GM21528 (cell line): ENCODE data around the gene NES.
"Not testable (repeated sequence)": the region's sequence is repeated elsewhere in the genome, so short reads cannot be mapped to it uniquely, and the experiment has no call there.

Source experiments
- ATAC-seq: cut with Tn5 transposase; IDR thresholded peaks from one replicate; pipeline ENCODE4 v1.9.1; 2021; ENCODE audit warnings: mild to moderate bottlenecking, moderate library complexity; ENCODE audit not compliant: unreplicated experiment, low FRiP score

NES gene

DNA sequence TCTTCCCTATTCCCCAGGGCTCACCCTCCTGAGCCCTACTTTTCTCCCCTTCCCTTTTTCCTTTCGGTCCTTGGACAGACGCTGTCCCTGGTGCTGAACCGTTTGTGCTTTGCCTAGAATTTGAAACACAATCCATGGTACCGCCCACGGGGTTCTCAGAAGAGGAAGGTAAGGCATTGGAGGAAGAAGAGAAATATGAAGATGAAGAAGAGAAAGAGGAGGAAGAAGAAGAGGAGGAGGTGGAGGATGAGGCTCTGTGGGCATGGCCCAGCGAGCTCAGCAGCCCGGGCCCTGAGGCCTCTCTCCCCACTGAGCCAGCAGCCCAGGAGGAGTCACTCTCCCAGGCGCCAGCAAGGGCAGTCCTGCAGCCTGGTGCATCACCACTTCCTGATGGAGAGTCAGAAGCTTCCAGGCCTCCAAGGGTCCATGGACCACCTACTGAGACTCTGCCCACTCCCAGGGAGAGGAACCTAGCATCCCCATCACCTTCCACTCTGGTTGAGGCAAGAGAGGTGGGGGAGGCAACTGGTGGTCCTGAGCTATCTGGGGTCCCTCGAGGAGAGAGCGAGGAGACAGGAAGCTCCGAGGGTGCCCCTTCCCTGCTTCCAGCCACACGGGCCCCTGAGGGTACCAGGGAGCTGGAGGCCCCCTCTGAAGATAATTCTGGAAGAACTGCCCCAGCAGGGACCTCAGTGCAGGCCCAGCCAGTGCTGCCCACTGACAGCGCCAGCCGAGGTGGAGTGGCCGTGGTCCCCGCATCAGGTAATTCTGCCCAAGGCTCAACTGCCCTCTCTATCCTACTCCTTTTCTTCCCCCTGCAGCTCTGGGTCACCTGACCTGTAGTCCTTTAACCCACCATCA is 24.8 kb downstream of the NES start:
- no peak for ATAC-seq

DNA sequence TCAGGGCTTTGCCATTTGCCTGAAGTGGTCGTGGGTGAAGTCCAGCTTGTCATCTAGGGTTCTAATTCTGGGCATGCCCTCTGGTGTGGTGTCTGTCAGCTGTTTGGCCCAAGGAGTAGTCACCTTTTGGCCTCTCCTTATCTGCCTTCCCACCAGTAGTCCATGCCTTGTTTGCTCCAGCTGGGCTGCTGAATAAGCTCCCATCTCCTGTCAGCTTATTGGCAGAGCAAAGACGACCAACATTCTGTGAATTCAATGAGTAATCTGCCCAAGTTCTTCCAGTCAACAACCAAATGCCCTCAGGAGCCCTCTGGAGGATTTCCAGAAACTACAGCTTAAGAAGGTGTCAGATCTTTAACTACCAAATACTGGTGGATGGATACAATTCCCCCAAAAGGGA is 28.3 kb downstream of the NES start:
- ATAC-seq, result no peak

DNA sequence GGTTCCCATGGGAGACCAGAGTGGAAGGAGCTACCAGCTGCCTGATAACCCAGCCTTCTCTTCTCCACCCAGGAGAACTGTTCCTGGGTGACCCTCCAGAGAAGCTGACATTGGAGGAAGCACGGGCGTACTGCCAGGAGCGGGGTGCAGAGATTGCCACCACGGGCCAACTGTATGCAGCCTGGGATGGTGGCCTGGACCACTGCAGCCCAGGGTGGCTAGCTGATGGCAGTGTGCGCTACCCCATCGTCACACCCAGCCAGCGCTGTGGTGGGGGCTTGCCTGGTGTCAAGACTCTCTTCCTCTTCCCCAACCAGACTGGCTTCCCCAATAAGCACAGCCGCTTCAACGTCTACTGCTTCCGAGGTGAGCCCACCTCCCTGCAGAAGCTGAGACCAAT is 28.7 kb downstream of the NES start:
- no peak for ATAC-seq

DNA sequence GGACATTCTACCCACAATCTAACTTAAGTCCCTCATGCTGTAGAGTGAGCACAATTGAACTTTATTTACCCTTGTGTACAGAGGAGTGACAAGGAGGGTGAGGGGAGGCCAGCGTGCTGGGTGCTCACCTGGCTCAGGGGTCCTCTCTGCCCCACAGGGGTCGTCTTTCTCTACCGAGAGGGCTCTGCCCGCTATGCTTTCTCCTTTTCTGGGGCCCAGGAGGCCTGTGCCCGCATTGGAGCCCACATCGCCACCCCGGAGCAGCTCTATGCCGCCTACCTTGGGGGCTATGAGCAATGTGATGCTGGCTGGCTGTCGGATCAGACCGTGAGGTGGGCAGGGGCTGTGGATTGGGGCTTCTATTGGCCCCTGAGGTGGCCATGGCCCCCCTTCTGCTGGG is 29.9 kb downstream of the NES start:
- no peak for ATAC-seq

DNA sequence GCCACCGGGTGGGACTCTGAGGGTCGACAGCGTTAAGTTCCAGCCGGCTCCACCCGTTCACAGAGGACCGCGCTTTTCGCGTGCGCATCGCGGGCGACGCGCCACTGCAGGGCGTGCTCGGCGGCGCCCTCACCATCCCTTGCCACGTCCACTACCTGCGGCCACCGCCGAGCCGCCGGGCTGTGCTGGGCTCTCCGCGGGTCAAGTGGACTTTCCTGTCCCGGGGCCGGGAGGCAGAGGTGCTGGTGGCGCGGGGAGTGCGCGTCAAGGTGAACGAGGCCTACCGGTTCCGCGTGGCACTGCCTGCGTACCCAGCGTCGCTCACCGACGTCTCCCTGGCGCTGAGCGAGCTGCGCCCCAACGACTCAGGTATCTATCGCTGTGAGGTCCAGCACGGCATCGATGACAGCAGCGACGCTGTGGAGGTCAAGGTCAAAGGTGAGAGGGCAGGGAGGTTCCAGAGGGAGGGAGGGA is 30.4 kb downstream of the NES start:
- ATAC-seq, result no peak

DNA sequence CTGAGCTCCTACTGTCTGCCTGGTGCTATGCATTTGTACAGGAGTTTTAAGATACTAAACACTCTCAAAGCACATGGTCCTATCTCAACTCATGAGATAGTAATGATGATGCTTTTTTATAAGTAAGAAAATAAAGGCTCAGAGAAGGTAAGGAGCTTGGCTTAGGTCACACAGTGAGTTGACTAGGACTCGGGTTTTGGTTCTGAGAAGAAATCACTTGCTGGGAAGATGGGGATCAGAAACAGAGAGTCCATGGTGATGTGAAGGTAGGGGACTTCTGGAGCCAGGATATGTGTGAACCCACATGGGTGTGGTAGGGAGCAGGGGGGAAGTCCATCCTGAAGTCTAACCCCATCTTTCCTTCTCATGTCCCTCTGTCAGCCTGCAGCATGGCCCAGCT is 31.5 kb downstream of the NES start:
- no peak for ATAC-seq

DNA sequence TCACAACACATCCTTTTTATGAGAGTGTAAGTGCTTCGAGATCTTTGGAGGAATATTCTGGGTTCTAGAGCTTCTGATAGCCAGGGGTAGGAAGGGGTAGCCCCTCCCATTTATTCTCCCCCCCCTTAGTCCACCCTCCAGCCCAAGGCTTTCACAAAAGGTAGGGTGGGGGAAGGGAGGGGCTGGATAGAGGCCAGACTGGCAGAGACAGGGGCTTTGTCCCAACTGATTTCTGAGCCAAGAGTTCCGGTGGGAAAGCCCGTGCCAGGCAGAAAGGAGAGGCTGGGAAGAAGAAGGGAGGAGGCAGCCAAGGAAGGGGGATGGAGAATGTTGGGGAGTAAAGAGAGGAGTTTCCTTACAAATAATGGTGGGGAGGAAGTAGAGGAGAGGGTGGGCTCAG is 32.2 kb downstream of the NES start:
- no peak for ATAC-seq

DNA sequence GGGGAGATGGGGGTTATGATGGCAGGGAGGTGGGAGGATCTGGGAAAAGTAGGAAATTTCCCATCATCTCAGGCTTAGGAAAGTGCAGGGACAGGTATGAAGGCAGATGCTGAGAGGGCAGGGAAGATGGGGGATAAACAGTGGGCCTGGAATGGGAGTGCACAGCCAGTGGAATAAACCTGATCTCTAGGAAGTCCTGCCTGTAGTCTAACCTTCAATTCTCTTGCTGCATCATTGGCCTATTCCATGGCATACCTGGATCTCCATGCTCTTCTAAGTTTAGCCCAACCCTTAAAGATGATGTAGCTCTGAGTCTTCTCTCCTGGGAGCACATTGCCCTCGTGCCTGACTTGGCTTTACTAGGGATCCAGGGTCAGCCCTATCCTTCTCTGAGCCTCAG is 32.6 kb downstream of the NES start:
- ATAC-seq, result no peak

DNA sequence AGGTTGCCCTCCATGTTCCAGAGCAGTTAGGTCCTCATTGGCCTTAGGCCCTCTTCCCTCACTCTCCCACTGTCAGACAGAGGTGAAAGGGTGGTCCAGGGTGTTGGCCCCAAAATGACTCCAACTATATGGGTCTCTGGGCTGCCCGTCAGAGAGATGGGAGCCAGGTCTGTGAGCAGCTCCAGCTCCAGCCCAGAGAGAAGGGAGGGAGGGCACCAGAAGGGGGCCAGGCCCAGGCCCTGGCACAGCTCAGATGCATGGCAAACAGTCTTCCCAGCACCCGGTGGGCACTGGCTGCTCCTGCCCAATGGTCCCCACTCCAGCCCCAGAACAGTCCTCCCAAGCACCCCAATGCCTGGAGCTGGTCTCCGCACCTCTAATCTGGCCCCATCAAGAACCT is 33.1 kb downstream of the NES start:
- no peak for ATAC-seq

DNA sequence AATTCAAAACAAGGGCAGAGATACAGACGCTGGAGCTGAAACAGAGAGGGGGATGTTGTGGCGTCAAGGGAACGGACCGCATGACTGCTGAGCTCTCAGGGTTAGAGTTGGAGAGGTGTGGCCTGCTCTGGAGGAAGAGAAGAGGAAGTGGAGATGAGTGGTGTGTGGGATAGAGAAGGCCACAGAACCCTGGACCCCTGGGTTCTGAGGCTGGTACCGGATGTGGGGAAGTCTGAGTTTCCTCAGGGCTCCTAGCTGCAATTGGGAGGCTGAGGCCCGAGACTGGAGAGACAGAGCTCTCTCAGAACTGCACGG is 33.5 kb downstream of the NES start:
- no peak for ATAC-seq

DNA sequence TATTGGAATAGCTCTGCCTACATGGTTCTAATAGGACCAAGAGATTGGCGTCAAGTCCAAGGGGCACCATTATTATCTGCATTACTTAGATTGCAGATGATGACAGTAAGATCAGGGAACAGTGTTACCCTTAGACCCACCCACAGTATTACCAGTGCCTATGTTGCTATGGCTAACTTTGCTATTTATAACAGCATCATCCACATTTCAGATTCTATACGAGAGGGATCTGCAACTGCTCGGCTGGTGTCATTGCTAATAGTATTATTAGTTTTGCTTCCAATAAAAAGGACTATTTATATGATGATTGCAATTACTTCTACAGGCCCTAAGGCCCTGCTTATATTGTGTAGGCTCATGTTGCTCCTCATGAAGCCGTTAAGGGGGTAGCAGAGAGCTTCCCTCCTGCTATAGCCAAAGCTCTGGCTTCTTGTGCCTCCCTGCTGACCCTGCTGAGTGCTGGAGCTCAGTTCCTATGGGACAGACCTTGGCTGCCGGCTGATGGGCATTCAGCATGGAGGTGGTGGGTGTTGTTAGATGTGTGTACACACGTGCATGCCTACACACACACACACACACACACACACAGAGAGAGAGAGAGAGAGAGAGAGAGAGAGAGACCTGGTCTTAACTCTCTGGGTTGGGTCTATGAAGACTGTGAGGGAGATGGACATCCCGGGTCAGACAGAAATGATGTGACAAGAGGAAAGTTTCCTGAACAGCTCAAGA is 34.0 kb downstream of the NES start:
- ATAC-seq, result no peak

DNA sequence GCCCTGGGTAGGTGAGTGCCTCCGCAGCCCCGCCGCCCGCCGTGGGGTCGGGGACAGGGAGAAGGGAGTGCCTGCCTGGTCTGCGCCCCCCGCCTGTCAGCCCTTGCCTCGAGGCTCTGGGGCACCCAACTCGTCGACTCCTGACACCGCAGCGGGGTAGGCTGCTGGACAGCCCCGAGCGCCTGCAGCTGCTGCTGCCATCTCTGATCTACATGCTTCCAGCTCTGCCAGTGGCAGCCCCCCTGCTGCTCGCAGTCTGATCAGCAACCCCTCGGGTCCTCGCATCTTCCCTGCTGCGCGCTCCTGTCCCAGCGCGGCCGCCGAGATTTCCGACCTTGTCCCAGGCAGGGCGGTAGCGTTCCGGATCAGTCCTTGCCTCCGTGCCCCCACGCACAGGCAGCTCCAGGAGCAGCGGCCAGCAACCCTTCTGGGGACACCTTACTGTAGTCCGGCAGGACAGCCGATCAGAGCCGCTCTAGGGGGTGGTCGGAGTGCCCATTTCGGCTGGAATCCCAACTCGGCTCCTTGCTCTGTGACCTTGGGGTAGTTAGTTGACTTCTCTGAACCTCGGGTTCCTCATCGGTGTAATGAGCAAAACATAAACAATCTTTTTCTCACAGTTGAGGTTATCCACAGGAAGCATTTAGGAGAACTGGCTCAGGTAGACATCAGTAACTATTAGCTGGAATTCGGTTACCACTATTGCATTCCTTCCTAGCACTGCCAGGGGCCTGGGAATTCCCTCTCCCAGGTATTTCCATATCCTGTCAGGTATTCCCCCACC is 34.8 kb downstream of the NES start:
- no peak for ATAC-seq

DNA sequence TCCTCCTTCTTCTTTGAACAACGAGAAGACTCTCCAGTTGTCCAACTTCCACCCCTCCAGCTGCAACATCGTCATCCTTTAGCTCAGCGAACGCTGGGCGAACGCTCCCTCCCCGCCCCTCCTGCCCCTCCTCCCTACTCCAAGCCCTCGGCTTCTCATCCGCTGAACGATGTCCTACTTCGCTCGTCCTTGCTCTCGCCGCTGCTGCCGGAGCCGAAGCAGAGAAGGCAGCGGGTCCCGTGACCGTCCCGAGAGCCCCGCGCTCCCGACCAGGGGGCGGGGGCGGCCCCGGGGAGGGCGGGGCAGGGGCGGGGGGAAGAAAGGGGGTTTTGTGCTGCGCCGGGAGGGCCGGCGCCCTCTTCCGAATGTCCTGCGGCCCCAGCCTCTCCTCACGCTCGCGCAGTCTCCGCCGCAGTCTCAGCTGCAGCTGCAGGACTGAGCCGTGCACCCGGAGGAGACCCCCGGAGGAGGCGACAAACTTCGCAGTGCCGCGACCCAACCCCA is 35.4 kb downstream of the NES start, which contains the start of gene BCAN:
Gene BCAN (plus strand): TSS at position 357 of the 504 bp plus-strand sequence. CDS start 3,938 bp downstream, outside the sequence.
- no peak for ATAC-seq

DNA sequence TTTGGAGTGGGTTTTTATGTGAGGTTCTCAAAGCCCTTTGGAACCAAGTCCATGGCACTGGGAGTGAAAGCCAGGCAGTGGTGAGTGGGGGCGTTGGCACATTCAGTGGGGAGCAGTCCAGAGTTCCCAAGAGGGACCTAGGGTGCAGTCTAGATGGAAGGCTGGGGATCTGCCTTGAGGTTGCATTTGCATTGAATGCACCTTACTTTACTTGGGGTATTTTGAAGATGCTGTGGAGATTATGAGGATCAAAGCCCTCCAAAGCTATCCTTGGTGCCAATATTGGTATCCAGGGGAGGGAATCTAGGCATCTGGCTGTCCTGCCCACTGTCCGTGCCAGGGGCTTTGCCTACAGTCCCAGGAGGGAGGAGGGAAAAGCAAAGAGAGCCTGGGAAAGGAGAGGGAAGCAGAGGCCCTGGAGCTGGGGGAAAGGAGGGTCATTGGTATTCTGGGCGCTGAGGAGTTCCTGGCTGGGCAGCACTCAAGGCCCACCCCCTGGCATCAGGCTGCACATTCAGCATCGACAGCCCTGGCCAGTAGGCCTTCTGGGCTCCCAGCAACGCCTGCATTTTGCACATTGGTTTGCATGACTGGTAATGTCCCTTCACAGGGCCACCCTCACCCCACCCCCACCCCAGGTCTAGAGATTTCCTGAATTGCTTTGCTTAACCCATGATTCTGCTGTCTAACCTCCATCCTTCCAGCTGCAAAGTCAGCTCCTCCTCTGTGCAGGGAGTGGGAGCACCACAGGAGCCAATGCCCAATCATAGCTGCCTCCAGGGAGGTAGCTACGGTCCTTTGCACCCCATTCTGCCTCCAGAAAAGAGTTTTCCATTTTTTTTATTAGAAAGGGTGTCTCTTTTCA is 36.1 kb downstream of the NES start:
- no peak for ATAC-seq

DNA sequence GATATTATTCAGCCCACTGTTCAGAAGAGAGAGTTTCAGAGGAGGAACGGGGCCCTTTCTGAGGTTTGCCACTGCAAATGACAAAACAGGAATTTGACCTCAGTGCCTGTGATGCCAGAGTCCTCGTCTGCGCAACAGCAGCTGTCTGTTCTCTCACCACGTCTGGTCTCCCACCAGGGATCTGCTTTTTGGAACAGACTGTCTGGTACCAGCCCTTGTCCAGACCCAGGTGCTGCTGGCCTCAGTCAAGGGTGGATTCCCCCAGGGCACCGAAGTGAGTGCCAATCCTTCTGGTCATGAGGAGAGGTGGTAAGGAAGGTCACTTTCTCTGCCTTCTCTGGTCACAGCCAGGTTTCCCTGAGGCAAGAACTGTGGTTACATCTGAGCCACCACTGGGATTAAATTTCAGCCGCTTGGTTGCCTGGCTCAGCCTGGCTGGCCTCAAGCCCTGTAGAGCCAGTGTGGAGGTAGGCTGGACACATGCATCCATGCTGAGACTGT is 37.6 kb downstream of the NES start:
- no peak for ATAC-seq

DNA sequence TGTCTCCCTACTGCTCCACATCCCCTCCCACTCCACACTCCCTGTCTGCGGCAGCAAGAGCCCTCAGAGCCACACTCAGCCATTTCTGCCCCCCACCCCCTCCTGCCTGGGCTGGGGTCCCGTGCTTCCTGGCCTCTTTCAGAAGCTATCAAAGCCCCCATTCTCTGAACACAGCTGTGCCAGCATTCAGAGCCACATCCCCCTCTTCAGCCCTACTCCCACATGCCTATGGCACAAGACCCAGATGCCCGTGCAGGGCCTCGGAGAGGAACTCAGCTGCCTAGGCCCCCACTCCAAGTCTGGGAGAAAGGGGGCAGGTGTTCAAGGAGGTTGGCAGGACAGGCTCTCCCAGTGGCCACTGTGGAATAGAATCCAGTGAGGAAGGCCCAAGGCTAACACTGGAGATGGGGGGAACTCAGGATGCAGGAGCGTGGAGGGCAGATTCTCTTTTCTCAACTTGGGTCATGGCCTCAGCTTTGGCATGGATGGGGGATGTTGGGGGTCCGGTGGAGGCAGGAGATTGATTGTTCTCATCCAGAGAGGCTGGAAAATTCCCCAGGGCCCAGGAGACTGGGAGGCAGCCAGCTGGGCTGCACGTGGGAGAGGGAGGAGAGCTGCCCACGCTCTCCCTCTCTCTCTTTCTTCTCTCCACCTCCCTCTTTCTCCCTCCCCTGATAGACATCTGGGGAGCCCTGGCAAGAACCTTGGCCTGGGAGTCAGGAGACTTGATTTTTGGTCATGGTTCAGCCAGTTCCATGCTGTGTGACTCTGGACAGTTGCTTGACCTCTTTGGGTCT is 38.8 kb downstream of the NES start:
- ATAC-seq, result no peak

DNA sequence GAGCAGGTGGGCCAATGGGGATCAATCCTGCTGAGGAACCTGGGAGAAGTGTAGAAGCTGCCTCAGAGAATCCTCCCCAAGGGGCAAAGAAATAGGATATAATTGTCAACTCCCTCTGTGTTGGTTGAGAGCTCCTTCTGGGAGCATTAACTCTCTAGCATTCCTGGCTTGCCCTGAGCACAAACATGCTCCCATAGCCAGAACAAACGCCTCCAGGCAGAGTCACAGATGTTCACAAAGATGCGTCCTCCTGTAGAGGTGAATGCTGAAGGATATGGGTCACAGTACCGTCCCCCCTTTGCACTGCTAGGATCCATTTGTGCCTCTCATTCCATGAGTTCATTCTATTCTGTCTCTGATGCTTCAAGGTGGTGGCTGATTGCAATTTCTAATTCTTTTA is 44.9 kb downstream of the NES start:
- ATAC-seq, result no peak

DNA sequence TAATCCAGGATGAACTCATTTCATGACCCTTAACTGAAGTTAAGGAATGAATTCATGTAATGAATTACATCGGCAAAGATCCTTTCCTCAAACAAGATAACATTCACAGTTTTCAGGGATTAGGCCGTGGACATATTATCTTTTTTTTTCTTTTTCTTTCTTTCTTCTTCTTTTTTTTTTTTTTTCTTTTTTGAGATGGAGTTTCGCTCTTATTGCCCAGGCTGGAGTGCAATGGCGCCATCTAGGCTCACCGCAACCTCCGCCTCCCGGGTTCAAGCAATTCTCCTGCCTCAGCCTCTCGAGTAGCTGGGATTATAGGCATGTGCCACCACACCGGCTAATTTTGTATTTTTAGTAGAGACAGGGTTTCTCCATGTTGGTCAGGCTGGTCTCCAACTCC is 46.1 kb downstream of the NES start:
- ATAC-seq, result not testable (repeated sequence)

DNA sequence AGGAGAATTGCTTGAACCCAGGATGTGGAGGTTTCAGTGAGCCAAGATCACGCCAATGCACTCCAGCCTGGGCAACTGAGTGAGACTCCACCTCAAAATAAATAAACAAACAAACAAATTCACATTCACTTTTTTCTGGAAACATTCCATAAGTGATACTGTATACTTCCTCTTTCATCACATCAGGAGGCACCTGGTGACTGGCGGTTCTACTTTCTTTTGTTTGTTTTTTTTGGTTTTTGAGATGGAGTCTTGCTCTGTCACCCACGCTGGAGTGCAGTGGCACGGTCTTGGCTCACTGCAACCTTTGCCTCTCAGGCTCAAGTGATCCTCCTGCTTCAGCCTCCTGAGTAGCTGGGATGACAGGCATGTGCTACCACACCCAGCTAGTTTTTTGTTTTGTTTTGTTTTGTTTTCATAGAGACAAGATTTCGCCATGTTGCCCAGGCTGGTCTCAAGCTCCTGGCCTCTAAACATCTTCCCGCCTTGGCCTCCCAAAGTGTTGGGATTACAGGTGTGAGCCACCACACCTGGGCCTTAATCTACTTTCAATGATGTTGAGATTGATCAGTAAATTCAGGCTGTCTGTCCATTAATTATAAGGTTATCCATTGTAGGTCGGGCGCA is 47.3 kb downstream of the NES start:
- ATAC-seq, result no peak
